KOPT-K1 (cell line): ENCODE measurements around the gene BPGM.

Experiments
- H3K27ac ChIP-seq: fragments of 200-600 bp; sonication (generic); 2 replicates; pipeline ENCODE4 v1.5.1; 2016; ENCODE audit warnings: antibody characterized with exemption, mild to moderate bottlenecking, low read depth, low read length; ENCODE audit not compliant: poor library complexity, severe bottlenecking
- H3K36me3 ChIP-seq: fragments of 200-600 bp; sonication (generic); 2 replicates; pipeline ENCODE4 v1.5.1; 2017; ENCODE audit warnings: antibody characterized with exemption, mild to moderate bottlenecking, low read length, moderate library complexity; ENCODE audit not compliant: insufficient read depth
- H3K9me3 ChIP-seq: fragments of 200-600 bp; sonication (generic); 2 replicates; pipeline ENCODE4 v1.5.1; 2017; ENCODE audit warnings: antibody characterized with exemption, low read length, mild to moderate bottlenecking; ENCODE audit not compliant: insufficient read depth, poor library complexity, severe bottlenecking

Gene BPGM

DNA sequence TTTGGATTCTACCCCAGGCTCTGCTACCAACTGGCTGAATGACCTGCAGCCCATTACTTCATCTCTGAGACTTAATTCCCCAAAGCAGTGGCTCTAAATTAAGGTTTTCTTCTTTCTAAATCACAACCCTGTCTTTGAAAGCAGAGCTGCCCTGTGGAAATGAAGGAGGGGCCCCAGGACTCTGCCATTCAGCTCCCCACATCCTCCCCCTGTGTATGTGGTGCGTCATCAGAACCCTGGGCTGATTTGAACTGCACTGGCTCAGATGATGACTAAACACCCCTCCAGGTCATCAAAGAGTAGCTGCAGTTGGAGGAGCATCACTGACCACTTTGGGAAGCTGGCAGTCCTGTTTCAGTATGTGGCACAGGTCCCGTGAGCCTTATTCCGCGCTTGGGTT, 46.6 kb downstream of the BPGM start:
- H3K36me3 ChIP-seq = no peaks in the 10 kb centered on the region
- H3K9me3 ChIP-seq = no peaks in the 10 kb centered on the region
- H3K27ac ChIP-seq = no peak overlapping the region

- Histone ChIP-seq H3K27ac (no peak overlapping the region), H3K36me3 (no peaks in the 10 kb centered on the region), H3K9me3 (no peaks in the 10 kb centered on the region)
These were observed 47.6 kb downstream of the BPGM start for GRCh38 chr7:134694299-134694698.

- Histone ChIP-seq H3K9me3 (no peaks in the 10 kb centered on the region), H3K36me3 (no peaks in the 10 kb centered on the region), H3K27ac (no peak overlapping the region)
These were observed 48.1 kb downstream of the BPGM start for GRCh38 chr7:134694767-134695166.

- Histone ChIP-seq H3K27ac (no peak overlapping the region), H3K36me3 (no peaks in the 10 kb centered on the region), H3K9me3 (no peaks in the 10 kb centered on the region)
These were observed 48.7 kb downstream of the BPGM start for GRCh38 chr7:134695321-134695860.

DNA sequence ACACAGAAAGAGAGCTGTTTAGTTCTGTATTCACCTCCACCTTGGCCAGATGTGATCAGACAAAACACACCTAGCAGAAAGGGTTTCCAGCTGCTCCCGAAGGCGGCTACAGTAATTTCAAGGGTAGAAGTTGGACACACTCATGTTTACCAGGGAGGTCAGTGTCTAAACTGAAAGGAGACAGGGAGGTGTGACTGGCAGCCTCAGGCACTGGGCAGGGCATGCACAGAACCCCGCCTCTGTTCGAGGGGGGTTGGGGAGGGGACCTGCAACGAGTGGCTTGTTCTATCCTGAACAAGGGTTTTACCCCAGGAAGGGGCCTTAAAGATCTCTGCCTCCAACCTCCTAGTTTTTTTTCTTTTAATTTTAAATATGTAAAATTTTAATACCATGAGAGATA, 49.6 kb downstream of the BPGM start:
- H3K36me3 ChIP-seq = no peaks in the 10 kb centered on the region
- no peak overlapping the region for H3K27ac ChIP-seq
- H3K9me3 ChIP-seq = no peaks in the 10 kb centered on the region

- Histone ChIP-seq H3K9me3 (no peaks in the 10 kb centered on the region), H3K36me3 (no peaks in the 10 kb centered on the region), H3K27ac (no peak overlapping the region)
These were observed 50.7 kb downstream of the BPGM start for GRCh38 chr7:134697205-134697886.

DNA sequence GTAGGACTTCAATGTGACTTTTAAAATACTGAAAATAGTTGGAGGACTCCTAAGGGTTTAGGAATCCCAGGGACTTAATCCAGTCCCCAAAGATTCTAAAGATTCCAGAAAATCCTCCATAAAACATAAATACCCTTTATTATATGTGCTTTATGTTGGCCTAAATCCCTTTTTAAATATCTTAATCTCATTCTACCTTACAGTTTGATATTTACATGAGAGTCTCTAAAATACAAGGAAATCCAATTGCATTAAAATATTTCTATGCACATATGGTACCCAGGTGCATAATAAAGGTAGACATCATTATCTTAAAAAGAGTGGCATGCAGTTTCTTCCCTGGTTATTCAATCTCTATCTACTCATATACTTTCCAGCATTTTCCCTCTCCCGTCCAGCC, 51.8 kb downstream of the BPGM start:
- H3K9me3 ChIP-seq = no peaks in the 10 kb centered on the region
- H3K36me3 ChIP-seq = no peaks in the 10 kb centered on the region
- H3K27ac ChIP-seq = no peak overlapping the region

- H3K36me3 ChIP-seq = no peaks in the 10 kb centered on the region
- H3K9me3 ChIP-seq = no peaks in the 10 kb centered on the region
- H3K27ac ChIP-seq = no peak overlapping the region
These were observed 52.6 kb downstream of the BPGM start for GRCh38 chr7:134699021-134699818.

DNA sequence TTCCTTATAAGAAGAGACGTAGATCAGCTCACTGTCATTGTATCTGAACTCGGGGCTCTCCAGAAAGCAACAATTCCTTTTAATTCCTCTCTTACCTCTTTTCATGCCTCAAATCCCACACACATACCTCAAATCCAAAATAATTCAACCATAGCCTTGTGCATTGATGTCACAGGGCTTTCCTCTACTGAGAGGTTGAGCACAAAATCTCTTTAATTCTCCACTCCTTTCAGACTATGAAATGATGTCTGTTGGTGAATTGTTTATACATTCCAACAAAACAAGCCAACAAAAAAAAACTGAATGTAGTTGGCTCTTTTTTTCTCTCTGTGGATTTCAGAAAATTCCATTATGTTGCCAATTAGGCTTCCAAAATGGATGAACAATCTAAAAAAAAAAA, 53.2 kb downstream of the BPGM start:
- H3K27ac ChIP-seq = no peak overlapping the region
- H3K36me3 ChIP-seq = no peaks in the 10 kb centered on the region
- H3K9me3 ChIP-seq = no peaks in the 10 kb centered on the region

GRCh38 chr7:134701272-134701671, 54.6 kb downstream of the BPGM start:
- no peaks in the 10 kb centered on the region for H3K9me3 ChIP-seq
- H3K27ac ChIP-seq = no peak overlapping the region
- no peaks in the 10 kb centered on the region for H3K36me3 ChIP-seq

GRCh38 chr7:134702366-134703240, 56.0 kb downstream of the BPGM start:
- Histone ChIP-seq H3K27ac (no peak overlapping the region), H3K36me3 (no peaks in the 10 kb centered on the region), H3K9me3 (no peaks in the 10 kb centered on the region)

GRCh38 chr7:134703241-134703594, 56.6 kb downstream of the BPGM start:
- H3K27ac ChIP-seq = no peak overlapping the region
- no peaks in the 10 kb centered on the region for H3K9me3 ChIP-seq
- H3K36me3 ChIP-seq = no peaks in the 10 kb centered on the region

DNA sequence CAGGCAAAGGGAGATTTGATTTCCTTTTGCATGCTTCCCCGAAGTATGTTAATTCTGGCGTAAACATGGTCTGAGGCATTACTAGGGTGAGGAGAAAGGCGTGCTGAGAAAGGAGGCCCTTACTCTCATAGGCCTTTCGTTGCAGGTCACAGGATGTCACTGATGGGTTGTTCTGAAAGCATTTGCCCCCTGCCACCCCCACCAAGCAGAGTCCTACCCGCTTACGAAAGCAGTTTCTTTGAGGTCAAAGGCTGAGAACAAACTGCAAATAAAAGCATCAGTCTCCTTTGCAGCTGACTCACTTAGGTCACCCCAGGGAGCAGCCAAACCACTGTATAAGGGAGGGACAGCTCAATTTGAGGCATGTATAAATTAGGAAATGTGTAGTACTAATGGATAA, 57.1 kb downstream of the BPGM start:
- no peaks in the 10 kb centered on the region for H3K9me3 ChIP-seq
- no peak overlapping the region for H3K27ac ChIP-seq
- no peaks in the 10 kb centered on the region for H3K36me3 ChIP-seq

GRCh38 chr7:134704827-134705226, 58.2 kb downstream of the BPGM start:
- H3K36me3 ChIP-seq = no peaks in the 10 kb centered on the region
- no peak overlapping the region for H3K27ac ChIP-seq
- H3K9me3 ChIP-seq = no peaks in the 10 kb centered on the region

GRCh38 chr7:134705716-134706115, 59.1 kb downstream of the BPGM start:
- H3K27ac ChIP-seq = no peak overlapping the region

More at GRCh38 chr7:134705716-134706115, 59.1 kb downstream of the BPGM start:
- Histone ChIP-seq H3K9me3 (no peaks in the 10 kb centered on the region), H3K36me3 (no peaks in the 10 kb centered on the region)
